ENCODE data around the gene DLG1. TPM values are rescaled to one million over a fixed set of nuclear protein-coding genes. Genes with fewer than 3 reads are reported as not detected.

The DLG1 gene
- total and polyA plus RNA-seq, 8 donors = 17.9 to 173 (median 92.9) TPM

GRCh38 chr3:197173620-197174019 is 124.8 kb downstream of the DLG1 start:
- no peak overlapping the region for H3K4me3 ChIP-seq
- H3K27ac ChIP-seq = no peak overlapping the region
- intact Hi-C loops (cut with DNase I; ENCODE audit: low total_unique reads) = no loop called here
- WGBS, 5 donors = 93 to 99% (median 96%) methylated on average over 4 of the region's 4 CpGs
- DNase-seq = no peak
- peaks cover 0 to 25% (median 10%) of the 10 kb centered on the region in 4 donors for H3K4me1 ChIP-seq
- H3K27me3 ChIP-seq = no peaks in the 10 kb centered on the region
- H3K36me3 ChIP-seq = no peaks in the 10 kb centered on the region
- H3K9me3 ChIP-seq = no peaks in the 10 kb centered on the region
- TF ChIP-seq POLR2AphosphoS5 (IDR thresholded peaks at IDR 0.05) = no peak
- no peak for TF ChIP-seq POLR2A (IDR thresholded peaks at IDR 0.05)
- TF ChIP-seq EP300 (IDR thresholded peaks at IDR 0.05) = no peak
- TF ChIP-seq CTCF (IDR thresholded peaks at IDR 0.05) = no peak

GRCh38 chr3:197171481-197172067 is 126.8 kb downstream of the DLG1 start:
- WGBS, 5 donors = 0 to 66% (median 57%) methylated on average over 1 of the region's 1 CpG
- Histone ChIP-seq H3K9me3 (no peaks in the 10 kb centered on the region), H3K36me3 (no peaks in the 10 kb centered on the region)

GRCh38 chr3:197169028-197169427 is 129.4 kb downstream of the DLG1 start:
- TF ChIP-seq CTCF (IDR thresholded peaks at IDR 0.05) (no peak), POLR2AphosphoS5 (IDR thresholded peaks at IDR 0.05) (no peak), POLR2A (IDR thresholded peaks at IDR 0.05) (no peak), EP300 (IDR thresholded peaks at IDR 0.05) (no peak)
- Histone ChIP-seq H3K9me3 (no peaks in the 10 kb centered on the region), H3K27ac (no peak overlapping the region), H3K36me3 (peaks cover 0 to 6% (median 0%) of the 10 kb centered on the region in 4 donors), H3K4me1 (peaks cover 0 to 11% (median 4%) of the 10 kb centered on the region in 4 donors), H3K4me3 (no peak overlapping the region), H3K27me3 (no peaks in the 10 kb centered on the region)
- no peak for DNase-seq
- 96 to 99% (median 97%) methylated on average over 1 of the region's 1 CpG for WGBS, 5 donors
- intact Hi-C loops (cut with DNase I; ENCODE audit: low total_unique reads) = no loop called here

More at GRCh38 chr3:197171481-197172067, 126.8 kb downstream of the DLG1 start:
- intact Hi-C loops (cut with DNase I; ENCODE audit: low total_unique reads) = no loop called here
- Histone ChIP-seq H3K27ac (no peak overlapping the region), H3K4me3 (no peak overlapping the region), H3K27me3 (no peaks in the 10 kb centered on the region), H3K4me1 (peaks cover 0 to 25% (median 10%) of the 10 kb centered on the region in 4 donors)
- no peak for TF ChIP-seq POLR2AphosphoS5 (IDR thresholded peaks at IDR 0.05)
- TF ChIP-seq CTCF (IDR thresholded peaks at IDR 0.05) = no peak
- TF ChIP-seq EP300 (IDR thresholded peaks at IDR 0.05) = no peak
- TF ChIP-seq POLR2A (IDR thresholded peaks at IDR 0.05) = no peak
- no peak for DNase-seq

- peak in 1 of 2 donors; percentile 77 for DNase-seq
- intact Hi-C loops (cut with DNase I; ENCODE audit: low total_unique reads) = no loop called here
- Histone ChIP-seq H3K4me3 (no peak overlapping the region), H3K27ac (no peak overlapping the region), H3K27me3 (no peaks in the 10 kb centered on the region), H3K9me3 (no peaks in the 10 kb centered on the region), H3K4me1 (peaks cover 0 to 11% (median 4%) of the 10 kb centered on the region in 4 donors), H3K36me3 (peaks cover 0 to 6% (median 2%) of the 10 kb centered on the region in 4 donors)
- TF ChIP-seq EP300 (IDR thresholded peaks at IDR 0.05) = no peak
- TF ChIP-seq CTCF (IDR thresholded peaks at IDR 0.05) = no peak
- TF ChIP-seq POLR2AphosphoS5 (IDR thresholded peaks at IDR 0.05) = no peak
- TF ChIP-seq POLR2A (IDR thresholded peaks at IDR 0.05) = no peak
- 64 to 86% (median 77%) methylated on average over 2 of the region's 2 CpGs for WGBS, 5 donors
Measured at GRCh38 chr3:197168606-197169005, 129.8 kb downstream of the DLG1 start.

Data from stomach (tissue), 9 donors.